ENCODE data around the gene ARID1B. TPM values are rescaled to one million over a fixed set of nuclear protein-coding genes. Genes with fewer than 3 reads are reported as not detected.

The ARID1B gene
- total RNA-seq, 1 experiment from 2014 or later: 58.8 TPM

DNA sequence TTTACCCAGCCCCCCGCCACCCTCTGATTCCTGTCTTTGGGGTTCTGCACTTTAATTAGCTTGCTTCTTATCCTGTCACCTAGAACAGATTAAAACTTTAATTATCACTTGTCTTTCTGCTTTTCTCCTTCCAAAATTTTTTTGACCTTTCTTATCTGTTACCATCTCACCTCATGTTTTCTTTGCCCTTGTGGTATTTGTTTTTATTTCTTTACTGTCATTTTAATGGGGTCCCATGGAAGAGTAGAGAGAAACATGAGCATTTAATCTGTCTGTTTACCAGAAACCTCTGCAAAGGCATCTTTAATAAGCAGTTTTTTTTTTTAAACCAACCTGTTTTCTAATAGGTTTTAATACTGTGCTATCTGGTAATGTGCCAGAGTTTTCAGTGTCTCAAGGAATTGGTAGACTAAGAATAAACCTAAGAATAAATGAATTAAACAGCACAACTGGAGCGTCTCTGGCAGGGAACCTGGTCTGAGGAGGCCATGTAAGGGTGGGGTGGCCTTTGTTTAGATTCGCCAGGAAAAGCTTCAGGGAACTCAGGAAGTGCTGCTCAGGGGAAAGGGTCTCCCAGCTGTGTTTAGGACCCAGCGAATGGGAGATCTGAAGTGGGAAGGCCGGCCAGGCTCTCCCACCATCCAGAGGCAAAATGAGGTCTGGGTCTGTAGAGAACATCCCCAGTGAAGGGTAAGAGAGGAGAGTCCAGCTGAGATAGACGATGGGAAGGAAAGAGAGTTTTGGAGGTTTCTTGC lies 69.8 kb downstream of the ARID1B start:
- peaks cover 7% of the 10 kb centered on the region for H3K36me3 Mint-ChIP-seq (ENCODE audit: insufficient read depth, unreplicated experiment)
- H3K4me3 ChIP-seq (ENCODE audit: low read depth, low read length): no peak overlapping the region
- ChIA-PET POLR2A (no interaction called here), CTCF (no interaction called here)
- TF ChIP-seq CTCF (IDR thresholded peaks at IDR 0.05; ENCODE audit: insufficient read depth in 1 of 2, low read depth in 1 of 2, low read length in 1 of 2, severe bottlenecking in 1 of 2, unreplicated experiment in 1 of 2): no peak
- no peaks in the 10 kb centered on the region for H3K9me3 ChIP-seq
- H3K4me1 ChIP-seq: no peaks in the 10 kb centered on the region
- H3K27ac Mint-ChIP-seq (ENCODE audit: unreplicated experiment): no peak overlapping the region
- BruUV-seq (replicated peaks): no TSS peak
- intact Hi-C loops (cut with micrococcal nuclease; ENCODE audit: unreplicated experiment): no loop called here
- H3K9me3 Mint-ChIP-seq (ENCODE audit: unreplicated experiment): no peaks in the 10 kb centered on the region
- no peaks in the 10 kb centered on the region for H3K27me3 ChIP-seq (replicated peaks; ENCODE audit: control insufficient read depth, insufficient read depth, low read length)
- no peaks in the 10 kb centered on the region for H3K4me1 Mint-ChIP-seq (ENCODE audit: low read depth, unreplicated experiment)
- H3K4me3 Mint-ChIP-seq (ENCODE audit: unreplicated experiment): no peak overlapping the region
- DNase-seq: no peak
- H3K27me3 Mint-ChIP-seq (ENCODE audit: insufficient read depth, unreplicated experiment): no peaks in the 10 kb centered on the region
- no peaks in the 10 kb centered on the region for H3K36me3 ChIP-seq (ENCODE audit: control insufficient read depth, insufficient read depth, low read length)

DNA sequence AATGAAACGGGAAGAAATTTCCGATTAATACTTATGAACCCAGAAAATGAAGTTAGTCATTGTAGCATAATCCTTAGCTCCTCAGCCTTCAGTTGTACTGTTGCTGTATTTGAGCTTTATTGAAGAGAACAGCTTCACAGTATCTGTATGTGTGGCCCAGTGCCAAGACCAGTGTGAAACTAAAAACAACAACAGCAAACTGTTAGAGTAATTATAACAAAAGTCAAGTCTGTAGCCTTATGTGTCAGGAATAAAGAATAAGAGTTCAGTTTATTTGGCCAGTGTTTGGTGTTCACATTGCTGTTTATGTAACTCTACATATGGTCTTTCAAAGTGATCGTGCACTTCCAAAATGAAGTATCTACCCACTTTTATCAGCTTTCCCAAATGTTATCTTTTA lies 70.9 kb downstream of the ARID1B start:
- DNase-seq: no peak
- H3K36me3 ChIP-seq (ENCODE audit: control insufficient read depth, insufficient read depth, low read length): no peaks in the 10 kb centered on the region
- H3K4me3 Mint-ChIP-seq (ENCODE audit: unreplicated experiment): no peak overlapping the region
- no peak for TF ChIP-seq CTCF (IDR thresholded peaks at IDR 0.05; ENCODE audit: insufficient read depth in 1 of 2, low read depth in 1 of 2, low read length in 1 of 2, severe bottlenecking in 1 of 2, unreplicated experiment in 1 of 2)
- no peaks in the 10 kb centered on the region for H3K4me1 Mint-ChIP-seq (ENCODE audit: low read depth, unreplicated experiment)
- intact Hi-C loops (cut with micrococcal nuclease; ENCODE audit: unreplicated experiment): no loop called here
- no peaks in the 10 kb centered on the region for H3K9me3 ChIP-seq
- peaks cover 7% of the 10 kb centered on the region for H3K36me3 Mint-ChIP-seq (ENCODE audit: insufficient read depth, unreplicated experiment)
- no peaks in the 10 kb centered on the region for H3K27me3 Mint-ChIP-seq (ENCODE audit: insufficient read depth, unreplicated experiment)
- no peaks in the 10 kb centered on the region for H3K9me3 Mint-ChIP-seq (ENCODE audit: unreplicated experiment)
- CTCF ChIA-PET: no interaction called here
- no peaks in the 10 kb centered on the region for H3K27me3 ChIP-seq (replicated peaks; ENCODE audit: control insufficient read depth, insufficient read depth, low read length)
- H3K4me1 ChIP-seq: no peaks in the 10 kb centered on the region
- BruUV-seq (replicated peaks): no TSS peak
- no peak overlapping the region for H3K4me3 ChIP-seq (ENCODE audit: low read depth, low read length)
- no peak overlapping the region for H3K27ac Mint-ChIP-seq (ENCODE audit: unreplicated experiment)
- POLR2A ChIA-PET: no interaction called here

GRCh38 chr6:156848533-156848932 lies 71.4 kb downstream of the ARID1B start:
- intact Hi-C loops (cut with micrococcal nuclease; ENCODE audit: unreplicated experiment): no loop called here
- Histone ChIP-seq H3K4me1 (no peaks in the 10 kb centered on the region), H3K27me3 (replicated peaks; ENCODE audit: control insufficient read depth, insufficient read depth, low read length) (no peaks in the 10 kb centered on the region), H3K9me3 (no peaks in the 10 kb centered on the region), H3K4me3 (ENCODE audit: low read depth, low read length) (no peak overlapping the region), H3K36me3 (ENCODE audit: control insufficient read depth, insufficient read depth, low read length) (no peaks in the 10 kb centered on the region)
- no TSS peak for BruUV-seq (replicated peaks)
- no peak for TF ChIP-seq CTCF (IDR thresholded peaks at IDR 0.05; ENCODE audit: insufficient read depth in 1 of 2, low read depth in 1 of 2, low read length in 1 of 2, severe bottlenecking in 1 of 2, unreplicated experiment in 1 of 2)
- ChIA-PET POLR2A (no interaction called here), CTCF (no interaction called here)
- DNase-seq: no peak
- Mint-ChIP-seq H3K36me3 (ENCODE audit: insufficient read depth, unreplicated experiment) (peaks cover 7% of the 10 kb centered on the region), H3K27ac (ENCODE audit: unreplicated experiment) (no peak overlapping the region), H3K4me1 (ENCODE audit: low read depth, unreplicated experiment) (no peaks in the 10 kb centered on the region), H3K4me3 (ENCODE audit: unreplicated experiment) (no peak overlapping the region), H3K27me3 (ENCODE audit: insufficient read depth, unreplicated experiment) (no peaks in the 10 kb centered on the region), H3K9me3 (ENCODE audit: unreplicated experiment) (no peaks in the 10 kb centered on the region)

Measured in Caco-2 (cell line).